Ishikawa (cell line): Measurements from ENCODE around the gene LRRC49.
A peak's percentile ranks its signal among the peaks of the same experiment; 100 is the strongest.

Experiments used
- CEBPB ChIP-seq: IDR thresholded peaks from 2 replicates; pipeline ENCODE4 v1.6.1; 2012
- CREB1 ChIP-seq: IDR thresholded peaks from 2 replicates; pipeline ENCODE4 v1.6.1; 2012; ENCODE audit warnings: low read depth
- EGR1 ChIP-seq: IDR thresholded peaks from 2 replicates; pipeline ENCODE4 v1.6.1; 2012
- EP300 ChIP-seq: IDR thresholded peaks from 2 replicates; pipeline ENCODE4 v1.6.1; 2012; ENCODE audit warnings: borderline replicate concordance
- FOXM1 ChIP-seq: IDR thresholded peaks from 2 replicates; pipeline ENCODE4 v1.6.1; 2012; ENCODE audit warnings: low read depth, borderline replicate concordance
- MAX ChIP-seq: IDR thresholded peaks from 2 replicates; pipeline ENCODE4 v1.6.1; 2012
- NFIC ChIP-seq: IDR thresholded peaks from 2 replicates; pipeline ENCODE4 v1.6.1; 2012
- RAD21 ChIP-seq: IDR thresholded peaks from 2 replicates; pipeline ENCODE4 v1.6.1; 2012; ENCODE audit warnings: low read depth
- REST ChIP-seq: IDR thresholded peaks from 2 replicates; pipeline ENCODE4 v1.6.1; 2012; ENCODE audit warnings: low read depth, mild to moderate bottlenecking
- TAF1 ChIP-seq: IDR thresholded peaks from 2 replicates; pipeline ENCODE4 v1.6.1; 2012; ENCODE audit warnings: low read depth, mild to moderate bottlenecking
- TCF12 ChIP-seq: IDR thresholded peaks from 2 replicates; pipeline ENCODE4 v1.6.1; 2012; ENCODE audit warnings: low read depth
- TEAD4 ChIP-seq: IDR thresholded peaks from 2 replicates; pipeline ENCODE4 v1.6.1; 2012
- USF1 ChIP-seq: IDR thresholded peaks from 2 replicates; pipeline ENCODE4 v1.6.1; 2012
- YY1 ChIP-seq: IDR thresholded peaks from 2 replicates; pipeline ENCODE4 v1.6.1; 2012; ENCODE audit warnings: low read depth
- ZBTB7A ChIP-seq: IDR thresholded peaks from 2 replicates; pipeline ENCODE4 v1.6.1; 2012; ENCODE audit warnings: low read depth

Gene LRRC49

GRCh38 chr15:70873232-70874054 is 19.2 kb upstream of the LRRC49 start:
- 0 out of 2 replicates have a peak, but pooled peaks have one; percentile 11 for TF ChIP-seq USF1
- no peak for TF ChIP-seq ZBTB7A

GRCh38 chr15:70875001-70875782 is 17.4 kb upstream of the LRRC49 start:
- TF ChIP-seq REST: no peak
- TF ChIP-seq RAD21: peak; percentile 79
- TF ChIP-seq NFIC: no peak

- no peak for TF ChIP-seq RAD21
- no peak for TF ChIP-seq YY1
- no peak for TF ChIP-seq CREB1
- TF ChIP-seq TCF12: no peak
- TF ChIP-seq TEAD4: no peak
- TF ChIP-seq CEBPB: no peak
- no peak for TF ChIP-seq USF1
- no peak for TF ChIP-seq TAF1
- TF ChIP-seq MAX: no peak
- TF ChIP-seq EGR1: no peak
- TF ChIP-seq EP300: no peak
- no peak for TF ChIP-seq NFIC
- TF ChIP-seq ZBTB7A: no peak
These were observed 16.6 kb upstream of the LRRC49 start for GRCh38 chr15:70876011-70876410.

- TF ChIP-seq RAD21: no peak
These were observed 15.9 kb upstream of the LRRC49 start for GRCh38 chr15:70876683-70877082.

- TF ChIP-seq TEAD4 (no peak), YY1 (no peak), NFIC (no peak), USF1 (no peak), REST (no peak), TAF1 (no peak), TCF12 (no peak), CEBPB (no peak), ZBTB7A (no peak)
These were observed 13.2 kb upstream of the LRRC49 start for GRCh38 chr15:70879401-70879800.

GRCh38 chr15:70880781-70881180 is 11.8 kb upstream of the LRRC49 start:
- TF ChIP-seq EP300: no peak
- no peak for TF ChIP-seq ZBTB7A
- TF ChIP-seq CEBPB: no peak
- no peak for TF ChIP-seq EGR1
- TF ChIP-seq FOXM1: no peak
- no peak for TF ChIP-seq TCF12
- TF ChIP-seq REST: no peak
- no peak for TF ChIP-seq USF1
- no peak for TF ChIP-seq TAF1
- TF ChIP-seq RAD21: no peak
- no peak for TF ChIP-seq TEAD4
- no peak for TF ChIP-seq MAX
- no peak for TF ChIP-seq CREB1
- no peak for TF ChIP-seq NFIC
- TF ChIP-seq YY1: no peak
